Testis (tissue), 3 donors: ENCODE measurements around the gene NCOA6. TPM values are rescaled to one million over a fixed set of nuclear protein-coding genes. Genes with fewer than 3 reads are reported as not detected.

ENCODE experiments used
- DNase-seq: peaks from one replicate; pipeline ENCODE4 v3.0.0-alpha.2; 2019
- H3K27ac ChIP-seq, 2 donors: fragments of 200-600 bp; sonication (generic); one replicate each; pipeline ENCODE4 v1.5.1; 2019
- H3K27me3 ChIP-seq: fragments of 200-600 bp; sonication (generic); one replicate; pipeline ENCODE4 v1.5.1; 2019
- H3K36me3 ChIP-seq: fragments of 200-600 bp; sonication (generic); one replicate; pipeline ENCODE4 v1.5.1; 2017; ENCODE audit warnings: low read depth; ENCODE audit errors: missing control alignments
- H3K4me1 ChIP-seq: fragments of 200-600 bp; sonication (generic); one replicate; pipeline ENCODE4 v1.5.1; 2019
- H3K4me3 ChIP-seq, 2 donors: fragments of 200-600 bp; sonication (generic); one replicate each; pipeline ENCODE4 v1.5.1; 2017 to 2019
- H3K9me3 ChIP-seq: fragments of 200-600 bp; sonication (generic); one replicate; pipeline ENCODE4 v1.5.1; 2017
- CTCF ChIP-seq, 3 experiments: fragments of 450-650 bp in 2 of 3; fragments of 200-600 bp in 1 of 3; sonication (generic) in 1 of 3; IDR thresholded peaks; one replicate each; pipeline ENCODE4 v1.5.1; 2016 to 2019; ENCODE audit warnings: antibody characterized with exemption in 3 of 3, mild to moderate bottlenecking in 2 of 3, moderate library complexity in 1 of 3
- POLR2A ChIP-seq: fragments of 450-650 bp; IDR thresholded peaks from one replicate; pipeline ENCODE4 v1.6.1; 2017; ENCODE audit warnings: antibody characterized with exemption, mild to moderate bottlenecking, moderate library complexity
- WGBS, 2 donors: methylation state at CpG; one replicate each; pipeline ENCODE4 v1.1.5; 2018; 5-methylcytosine and 5-hydroxymethylcytosine counted together
- intact Hi-C: fragments of 100-400 bp; cut with DNase I; formaldehyde crosslinking; loops from one replicate; pipeline ENCODE4 v1.15.1; 2023; ENCODE audit warnings: low total_unique reads
- polyA plus RNA-seq: library from polyadenylated mRNA; stranded (reverse); fragments of 350-450 nt; fragmentation: Illumina TruSeq; extraction: RNeasy Lipid Tissue Mini Kit (QIAGEN cat#74804); gene quantifications from one replicate; pipeline ENCODE4 v1.2.3, GENCODE V29; 2014; ENCODE audit warnings: low read depth, low replicate concordance; ENCODE audit not compliant: insufficient read depth
- total RNA-seq, 2 donors: library from RNA; depleted of rRNA; stranded (reverse); fragments of >200 nt; gene quantifications; one replicate each; pipeline ENCODE4 v1.2.3, GENCODE V29; 2016

The NCOA6 gene
- total and polyA plus RNA-seq, 3 donors from 2014 or later: 45.2 to 54.4 (median 48.1) TPM

GRCh38 chr20:34705397-34706301 lies 119.8 kb downstream of the NCOA6 start:
- peak; percentile 23 for DNase-seq
- Histone ChIP-seq H3K27me3 (no peaks in the 10 kb centered on the region), H3K4me3 (peak overlapping the region in 1 of 2 donors; percentile 77), H3K9me3 (no peaks in the 10 kb centered on the region), H3K36me3 (no peaks in the 10 kb centered on the region), H3K4me1 (peaks cover 13% of the 10 kb centered on the region), H3K27ac (peak overlapping the region; percentile 90 to 100)
- intact Hi-C loops: no loop called here
- 48 to 49% methylated on average over 4 to 6 of the region's 6 CpGs for WGBS, 2 donors
- TF ChIP-seq POLR2A (no peak), CTCF (IDR thresholded peaks at IDR 0.05) (peak in 2 of 3 experiments; percentile 8 to 11)

GRCh38 chr20:34705008-34705396 lies 120.4 kb downstream of the NCOA6 start:
- Histone ChIP-seq H3K9me3 (no peaks in the 10 kb centered on the region), H3K36me3 (no peaks in the 10 kb centered on the region), H3K27me3 (no peaks in the 10 kb centered on the region), H3K27ac (peak overlapping the region; percentile 90 to 100), H3K4me1 (peaks cover 10% of the 10 kb centered on the region), H3K4me3 (peak overlapping the region; percentile 77 to 97)
- no peak for DNase-seq
- intact Hi-C loops: no loop called here
- TF ChIP-seq CTCF (IDR thresholded peaks at IDR 0.05) (no peak), POLR2A (no peak)
- 12 to 32% methylated on average over 3 to 5 of the region's 5 CpGs for WGBS, 2 donors

DNA sequence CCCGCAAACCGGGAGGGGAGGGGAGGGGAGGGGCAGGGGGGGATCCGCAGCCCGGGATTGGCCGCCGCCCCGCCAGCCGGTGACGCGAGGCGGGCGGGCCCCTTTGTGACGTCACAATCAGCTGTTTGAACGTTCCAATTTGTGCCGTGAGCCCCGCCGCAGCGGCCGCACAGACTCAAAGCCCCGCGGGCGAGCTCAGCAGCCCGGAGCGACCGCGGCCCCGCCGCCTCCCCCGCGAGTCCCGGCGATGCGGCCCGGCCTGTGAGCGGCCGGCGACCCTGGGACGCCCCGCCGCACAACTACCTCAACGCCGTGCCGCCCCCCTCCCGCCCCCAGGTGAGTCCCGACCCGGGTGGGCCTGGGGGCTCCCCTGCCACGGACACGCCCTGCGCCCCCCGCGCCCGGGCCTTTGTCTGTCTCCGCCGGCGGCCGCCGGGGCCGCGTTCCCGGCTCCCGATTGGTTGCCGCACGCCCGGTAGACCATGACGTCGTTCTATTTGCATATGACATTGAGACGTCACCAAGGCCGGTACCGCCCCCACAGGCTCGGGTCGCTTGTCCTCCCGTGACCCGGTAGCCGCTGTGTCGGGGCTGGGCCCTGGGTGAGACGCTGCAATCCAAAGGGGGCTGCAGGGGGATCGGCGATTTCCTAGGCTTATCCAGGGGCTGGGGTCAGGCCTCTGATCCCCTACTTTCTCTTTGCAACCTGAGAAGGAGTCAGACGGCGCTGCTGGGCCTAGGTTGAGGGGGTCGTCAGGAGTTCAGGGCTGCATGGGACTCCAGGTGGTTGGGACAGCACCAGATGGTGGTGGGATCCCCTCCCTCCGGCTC lies 121.1 kb downstream of the NCOA6 start, which contains the start of gene TP53INP2:
Gene TP53INP2 (plus strand): TSS at position 168 of the 831 bp plus-strand sequence. CDS start 4,396 bp downstream, outside the sequence.
- Histone ChIP-seq H3K4me1 (peaks cover 10% of the 10 kb centered on the region), H3K4me3 (peak within 1 kb of the TSS; percentile 77 to 97), H3K27me3 (no peaks in the 10 kb centered on the region), H3K36me3 (no peaks in the 10 kb centered on the region), H3K27ac (peak within 1 kb of the TSS; percentile 90 to 100), H3K9me3 (no peaks in the 10 kb centered on the region)
- TF ChIP-seq POLR2A (peak; percentile 30), CTCF (IDR thresholded peaks at IDR 0.05) (peak in 1 of 3 experiments; percentile 11)
- intact Hi-C loops: no loop called here
- peak; percentile 97 for DNase-seq
- WGBS, 2 donors: 1% methylated on average over 14 to 76 of the region's 82 CpGs

DNA sequence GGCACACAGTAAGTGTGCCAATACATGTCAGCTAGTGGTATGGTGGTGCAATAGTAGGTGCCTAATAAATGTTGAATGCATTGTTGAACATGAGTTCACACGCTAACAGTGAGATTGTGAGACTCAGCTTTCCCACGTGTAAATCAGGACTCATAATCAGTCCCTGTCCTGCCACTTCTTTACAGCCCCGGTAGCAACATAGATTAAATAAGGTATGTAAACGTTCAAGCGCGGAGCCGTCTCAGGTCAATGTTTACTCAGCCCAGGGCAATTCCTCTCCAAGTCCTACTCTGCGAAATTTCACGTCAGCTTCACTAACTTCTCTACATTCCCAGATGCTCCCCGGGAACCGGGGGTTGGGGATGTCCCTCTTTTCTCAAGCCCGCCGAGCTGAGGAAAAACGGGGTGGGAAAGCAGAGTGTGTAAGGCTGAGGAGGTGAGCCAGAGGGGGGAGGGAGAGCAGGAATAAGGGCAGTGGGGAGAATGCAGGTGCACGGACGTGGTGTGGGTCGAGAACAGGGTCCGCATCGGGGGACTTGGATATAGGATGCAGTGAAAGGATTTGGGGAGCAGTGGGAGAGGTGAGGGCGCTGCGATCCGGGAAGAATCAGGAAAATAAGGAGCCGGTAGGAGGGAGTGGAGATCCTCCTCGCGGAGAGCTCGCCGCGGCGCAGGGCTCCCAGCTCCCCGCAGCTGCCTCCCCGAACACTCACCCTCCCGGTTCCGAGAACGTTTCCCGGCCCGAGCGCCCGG lies 121.9 kb downstream of the NCOA6 start:
- Histone ChIP-seq H3K27ac (peak overlapping the region; percentile 90 to 100), H3K9me3 (no peaks in the 10 kb centered on the region), H3K27me3 (no peaks in the 10 kb centered on the region), H3K36me3 (no peaks in the 10 kb centered on the region), H3K4me1 (peaks cover 10% of the 10 kb centered on the region), H3K4me3 (peak overlapping the region; percentile 77 to 97)
- TF ChIP-seq CTCF (IDR thresholded peaks at IDR 0.05): no peak
- no peak for TF ChIP-seq POLR2A
- WGBS, 2 donors: 1 to 3% methylated on average over 29 to 38 of the region's 38 CpGs
- intact Hi-C loops: no loop called here
- peak; percentile 23 for DNase-seq
